Liver (tissue), 9 donors: ENCODE data around the gene ELOVL3. TPM values are rescaled to one million over a fixed set of nuclear protein-coding genes. Genes with fewer than 3 reads are reported as not detected.
A peak's percentile ranks its signal among the peaks of the same experiment; 100 is the strongest.

Experiments used
- DNase-seq: peaks from one replicate; pipeline ENCODE4 v3.0.0-alpha.2; 2017; ENCODE audit warnings: low spot score
- H3K27ac ChIP-seq, 2 donors: one replicate each; pipeline ENCODE4 v1.7.0; 2013; ENCODE audit warnings: inconsistent platforms in 2 of 2, low read length in 2 of 2, control low read depth in 1 of 2, low read depth in 1 of 2, mild to moderate bottlenecking in 1 of 2
- H3K27me3 ChIP-seq, 4 donors: one replicate each; pipeline versions ENCODE4 v1.6.1 to v1.7.0; 2013; ENCODE audit warnings: low read length in 3 of 4, inconsistent platforms in 1 of 4, mild to moderate bottlenecking in 1 of 4, moderate library complexity in 1 of 4; ENCODE audit not compliant: control insufficient read depth in 4 of 4, insufficient read depth in 4 of 4
- H3K36me3 ChIP-seq, 4 donors: one replicate each; pipeline versions ENCODE4 v1.6.1 to v1.7.0; 2013; ENCODE audit warnings: low read length in 3 of 4, mild to moderate bottlenecking in 3 of 4, low read depth in 1 of 4, moderate library complexity in 1 of 4; ENCODE audit not compliant: control insufficient read depth in 4 of 4, insufficient read depth in 3 of 4
- H3K4me1 ChIP-seq, 4 donors: one replicate each; pipeline versions ENCODE4 v1.6.1 to v1.7.0; 2013; ENCODE audit warnings: low read length in 3 of 4, mild to moderate bottlenecking in 3 of 4, moderate library complexity in 1 of 4; ENCODE audit not compliant: control insufficient read depth in 4 of 4, insufficient read depth in 4 of 4
- H3K4me3 ChIP-seq, 3 donors: one replicate each; pipeline versions ENCODE4 v1.6.1 to v1.7.0; 2013; ENCODE audit warnings: low read length in 3 of 3, control low read depth in 1 of 3, low read depth in 1 of 3, mild to moderate bottlenecking in 1 of 3
- H3K9ac ChIP-seq, 2 donors: one replicate each; pipeline ENCODE4 v1.7.0; 2013; ENCODE audit warnings: low read length in 2 of 2, mild to moderate bottlenecking in 2 of 2, moderate library complexity in 2 of 2, control low read depth in 1 of 2, low read depth in 1 of 2
- H3K9me3 ChIP-seq, 4 donors: one replicate each; pipeline versions ENCODE4 v1.6.1 to v1.7.0; 2013; ENCODE audit warnings: low read length in 3 of 4; ENCODE audit not compliant: control insufficient read depth in 4 of 4
- ATF3 ChIP-seq: IDR thresholded peaks from 2 replicates; pipeline ENCODE4 v1.6.1; 2016; ENCODE audit warnings: antibody characterized with exemption
- CTCF ChIP-seq: fragments of 150-350 bp; IDR thresholded peaks from 2 replicates; pipeline ENCODE4 v1.5.1; 2017; ENCODE audit warnings: improper control_type of control experiment, low read depth, low read length; ENCODE audit not compliant: missing input control
- EGR1 ChIP-seq, 2 donors: IDR thresholded peaks; 2 replicates each; pipeline ENCODE4 v1.6.1; 2016 to 2018; ENCODE audit warnings: antibody characterized with exemption in 2 of 2, low read depth in 2 of 2
- FOXA1 ChIP-seq: IDR thresholded peaks from 2 replicates; pipeline ENCODE4 v1.6.1; 2016; ENCODE audit warnings: antibody characterized with exemption
- FOXA2 ChIP-seq: IDR thresholded peaks from 2 replicates; pipeline ENCODE4 v1.6.1; 2016; ENCODE audit warnings: antibody characterized with exemption
- GABPA ChIP-seq, 2 donors: IDR thresholded peaks in 1 of 2; conservative IDR thresholded peaks in 1 of 2; 2 replicates each; pipeline ENCODE4 v1.6.1; 2016; ENCODE audit warnings: antibody characterized with exemption in 2 of 2, mild to moderate bottlenecking in 1 of 2, moderate library complexity in 1 of 2
- HNF4A ChIP-seq, 2 donors: conservative IDR thresholded peaks; 2 replicates each; pipeline ENCODE4 v1.6.1; 2016; ENCODE audit warnings: antibody characterized with exemption in 2 of 2, mild to moderate bottlenecking in 2 of 2
- HNF4G ChIP-seq: IDR thresholded peaks from 2 replicates; pipeline ENCODE4 v1.6.1; 2016; ENCODE audit warnings: antibody characterized with exemption
- JUND ChIP-seq, 2 donors: IDR thresholded peaks; 2 replicates each; pipeline ENCODE4 v1.6.1; 2016; ENCODE audit warnings: antibody characterized with exemption in 2 of 2
- MAX ChIP-seq: IDR thresholded peaks from 2 replicates; pipeline ENCODE4 v1.6.1; 2016; ENCODE audit warnings: antibody characterized with exemption
- NR2F2 ChIP-seq: IDR thresholded peaks from 2 replicates; pipeline ENCODE4 v1.6.1; 2016; ENCODE audit warnings: antibody characterized with exemption
- RAD21 ChIP-seq, 2 donors: IDR thresholded peaks; 2 replicates each; pipeline ENCODE4 v1.6.1; 2016; ENCODE audit warnings: antibody characterized with exemption in 2 of 2, mild to moderate bottlenecking in 2 of 2
- REST ChIP-seq: IDR thresholded peaks from 2 replicates; pipeline ENCODE4 v1.6.1; 2016; ENCODE audit warnings: antibody characterized with exemption, mild to moderate bottlenecking
- RXRA ChIP-seq, 2 donors: IDR thresholded peaks; 2 replicates each; pipeline ENCODE4 v1.6.1; 2017 to 2018; ENCODE audit warnings: antibody characterized with exemption in 2 of 2, mild to moderate bottlenecking in 1 of 2
- SP1 ChIP-seq: IDR thresholded peaks from 2 replicates; pipeline ENCODE4 v1.6.1; 2018; ENCODE audit warnings: antibody characterized with exemption, mild to moderate bottlenecking
- TAF1 ChIP-seq: conservative IDR thresholded peaks from 2 replicates; pipeline ENCODE4 v1.6.1; 2016; ENCODE audit warnings: antibody characterized with exemption, mild to moderate bottlenecking
- YY1 ChIP-seq: IDR thresholded peaks from 2 replicates; pipeline ENCODE4 v1.6.1; 2016; ENCODE audit warnings: antibody characterized with exemption, mild to moderate bottlenecking
- ZBTB33 ChIP-seq: IDR thresholded peaks from 2 replicates; pipeline ENCODE4 v1.6.1; 2016; ENCODE audit warnings: antibody characterized with exemption
- WGBS: extraction: QIAGEN DNeasy Blood & Tissue Kit; methylation state at CpG from one replicate; pipeline ENCODE4 v1.1.7; 2013; 5-methylcytosine and 5-hydroxymethylcytosine counted together
- polyA plus RNA-seq, 2 donors: library from polyadenylated mRNA; stranded (reverse) in 1 of 2; unstranded in 1 of 2; fragments of 200-250 nt in 1 of 2; fragments of >200 nt in 1 of 2; fragmentation: Nextera tagmentation in 1 of 2; extraction: Ambion mirVana in 1 of 2; gene quantifications; one replicate each; pipeline versions ENCODE4 v1.2.1 to v1.2.3, GENCODE V29; 2013 to 2015
- total RNA-seq, 2 donors: library from RNA; depleted of rRNA; stranded (reverse); fragments of >200 nt; gene quantifications; one replicate each; pipeline ENCODE4 v1.2.3, GENCODE V29; 2014
- donor health status: healthy.
- donor health status: healthy.
- donor health status: healthy.
- donor health status: healthy.
- donor health status: healthy.

Gene ELOVL3
- total and polyA plus RNA-seq, 4 donors, result 0.42 TPM; not detected in 3

- TF ChIP-seq ZBTB33 (no peak), SP1 (no peak), NR2F2 (no peak), HNF4A (conservative IDR thresholded peaks at IDR 0.05) (no peak), RAD21 (IDR thresholded peaks at IDR 0.05) (no peak)
These were observed 17.2 kb downstream of the ELOVL3 start (continued) for GRCh38 chr10:102243309-102243708.

GRCh38 chr10:102245082-102245931, 19.2 kb downstream of the ELOVL3 start, which contains the start of gene GBF1:
GBF1 (plus strand) TSS chr10:102245532; CDS start chr10:102258939, 13,407 bp downstream.
- no peaks in the 10 kb centered on the region for H3K27me3 ChIP-seq
- H3K9me3 ChIP-seq, result no peaks in the 10 kb centered on the region
- DNase-seq, result peak; percentile 89
- H3K9ac ChIP-seq, result peak within 1 kb of the TSS; percentile 72 to 75
- TF ChIP-seq FOXA1, result no peak
- peak; percentile 99 for TF ChIP-seq YY1
- TF ChIP-seq JUND (IDR thresholded peaks at IDR 0.05), result peak in 1 of 2 donors; percentile 14
- no peak for TF ChIP-seq HNF4G
- peak; percentile 77 for TF ChIP-seq NR2F2
- no peak for TF ChIP-seq RAD21 (IDR thresholded peaks at IDR 0.05)
- no peak for TF ChIP-seq CTCF
- TF ChIP-seq ATF3, result no peak
- peak; percentile 86 for TF ChIP-seq ZBTB33
- TF ChIP-seq MAX, result peak; percentile 46
- TF ChIP-seq RXRA (IDR thresholded peaks at IDR 0.05), result peak; percentile 44 to 48
- TF ChIP-seq TAF1, result peak; percentile 96
- TF ChIP-seq REST, result peak; percentile 90
- peak; percentile 96 for TF ChIP-seq SP1
- TF ChIP-seq FOXA2, result no peak
- TF ChIP-seq EGR1 (IDR thresholded peaks at IDR 0.05; ENCODE audit: low read depth in 2 of 2), result no peak
- TF ChIP-seq HNF4A (conservative IDR thresholded peaks at IDR 0.05), result no peak
- TF ChIP-seq GABPA (IDR thresholded peaks at IDR 0.05 in 1 of 2, conservative IDR thresholded peaks at IDR 0.05 in 1 of 2), result peak; percentile 52 to 73
- under 1% methylated on average over 47 of the region's 47 CpGs for WGBS
- peak within 1 kb of the TSS; percentile 46 to 99 (median 95) for H3K4me3 ChIP-seq
- peak within 1 kb of the TSS; percentile 78 to 80 for H3K27ac ChIP-seq
- H3K4me1 ChIP-seq, result peaks cover 10 to 49% (median 41%) of the 10 kb centered on the region in 4 donors
- peaks cover 0 to 2% (median 0%) of the 10 kb centered on the region in 4 donors for H3K36me3 ChIP-seq
